GM12875 (cell line): ENCODE results near the gene HIPK2.

Experiments used
- H3K4me3 ChIP-seq: one replicate; pipeline ENCODE4 v1.5.1; 2011; ENCODE audit warnings: low read depth, low read length, control low read depth
- TF ChIP-seq, protein P1 (sequence below): IDR thresholded peaks from 2 replicates; pipeline ENCODE4 v1.5.1; 2011; ENCODE audit warnings: low read depth, mild to moderate bottlenecking, control low read depth, inconsistent platforms, low read length, moderate library complexity, borderline replicate concordance; ENCODE audit not compliant: insufficient read depth

The HIPK2 gene

DNA sequence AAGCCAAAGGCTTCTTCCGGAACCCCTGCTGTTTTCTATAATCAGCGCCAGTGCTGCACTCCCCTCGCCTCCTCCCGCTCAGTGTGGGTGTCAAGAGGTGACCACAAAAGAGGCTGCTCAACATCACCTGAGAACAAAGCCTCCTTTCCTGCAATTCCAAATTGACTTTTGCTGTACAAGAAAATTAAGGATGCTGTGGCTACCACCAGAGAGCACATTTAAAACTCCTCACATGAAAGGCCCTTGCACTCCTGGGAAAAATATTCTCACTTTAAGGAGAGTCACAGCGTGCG is 96.4 kb downstream of the HIPK2 start:
- H3K4me3 ChIP-seq = no peak overlapping the region
- TF ChIP-seq, protein P1, sequence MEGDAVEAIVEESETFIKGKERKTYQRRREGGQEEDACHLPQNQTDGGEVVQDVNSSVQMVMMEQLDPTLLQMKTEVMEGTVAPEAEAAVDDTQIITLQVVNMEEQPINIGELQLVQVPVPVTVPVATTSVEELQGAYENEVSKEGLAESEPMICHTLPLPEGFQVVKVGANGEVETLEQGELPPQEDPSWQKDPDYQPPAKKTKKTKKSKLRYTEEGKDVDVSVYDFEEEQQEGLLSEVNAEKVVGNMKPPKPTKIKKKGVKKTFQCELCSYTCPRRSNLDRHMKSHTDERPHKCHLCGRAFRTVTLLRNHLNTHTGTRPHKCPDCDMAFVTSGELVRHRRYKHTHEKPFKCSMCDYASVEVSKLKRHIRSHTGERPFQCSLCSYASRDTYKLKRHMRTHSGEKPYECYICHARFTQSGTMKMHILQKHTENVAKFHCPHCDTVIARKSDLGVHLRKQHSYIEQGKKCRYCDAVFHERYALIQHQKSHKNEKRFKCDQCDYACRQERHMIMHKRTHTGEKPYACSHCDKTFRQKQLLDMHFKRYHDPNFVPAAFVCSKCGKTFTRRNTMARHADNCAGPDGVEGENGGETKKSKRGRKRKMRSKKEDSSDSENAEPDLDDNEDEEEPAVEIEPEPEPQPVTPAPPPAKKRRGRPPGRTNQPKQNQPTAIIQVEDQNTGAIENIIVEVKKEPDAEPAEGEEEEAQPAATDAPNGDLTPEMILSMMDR = no peak

GRCh38 chr7:139680676-139681462 is 96.9 kb downstream of the HIPK2 start:
- TF ChIP-seq, protein P1 = no peak
- H3K4me3 ChIP-seq = no peak overlapping the region

GRCh38 chr7:139679731-139680594 is 97.8 kb downstream of the HIPK2 start:
- H3K4me3 ChIP-seq = no peak overlapping the region
- TF ChIP-seq, protein P1 = no peak

GRCh38 chr7:139676390-139676789 is 101.4 kb downstream of the HIPK2 start:
- no peak overlapping the region for H3K4me3 ChIP-seq
- TF ChIP-seq, protein P1 = no peak

- TF ChIP-seq, protein P1 = no peak
- H3K4me3 ChIP-seq = no peak overlapping the region
Measured at GRCh38 chr7:139675127-139676125, 102.4 kb downstream of the HIPK2 start.

GRCh38 chr7:139674752-139675126 is 103.1 kb downstream of the HIPK2 start:
- no peak overlapping the region for H3K4me3 ChIP-seq
- TF ChIP-seq, protein P1 = no peak
